NCI-H460 (cell line): ENCODE data around the gene ZNF581. TPM values are rescaled to one million over a fixed set of nuclear protein-coding genes. Genes with fewer than 3 reads are reported as not detected.
A peak's percentile ranks its signal among the peaks of the same experiment; 100 is the strongest.

Experiments used
- DNase-seq: peaks from one replicate; pipeline ENCODE4 v3.0.0-alpha.2; 2016; ENCODE audit warnings: low read depth; ENCODE audit errors: extremely low read depth
- polyA plus RNA-seq: library from polyadenylated mRNA; depleted of rRNA; stranded (reverse); fragments of >200 nt; gene quantifications from 2 replicates; pipeline ENCODE4 v1.2.3, GENCODE V29; 2014; cell fraction: nucleus; rRNA removed
- total RNA-seq: library from RNA; depleted of rRNA; stranded (reverse); fragments of >200 nt; shearing (Covaris generic); gene quantifications from 2 replicates; pipeline ENCODE4 v1.2.3, GENCODE V29; 2014; rRNA removed

Gene ZNF581
- total RNA-seq, result 12.3 and 13.6 TPM in 2 replicates
- 7.1 and 11.1 TPM in 2 replicates for polyA plus RNA-seq

GRCh38 chr19:55643003-55643886 is at the start of gene ZNF581:
Gene ZNF581, plus strand, starts transcription at chr19:55643649. Its CDS starts 923 bp downstream, at chr19:55644572.
- peak; percentile 53 for DNase-seq

GRCh38 chr19:55594996-55595545 is 48.4 kb upstream of the ZNF581 start:
- DNase-seq, result no peak

GRCh38 chr19:55596304-55596703 is 47.1 kb upstream of the ZNF581 start:
- no peak for DNase-seq

- DNase-seq, result no peak
Observed at GRCh38 chr19:55597501-55597921, 45.9 kb upstream of the ZNF581 start.

- no peak for DNase-seq
Observed at GRCh38 chr19:55598034-55598433, 45.4 kb upstream of the ZNF581 start.

- peak; percentile 89 for DNase-seq
Observed at GRCh38 chr19:55598719-55599467, 44.6 kb upstream of the ZNF581 start.

GRCh38 chr19:55599468-55599841 is 44.0 kb upstream of the ZNF581 start, which contains the start of gene FIZ1:
Gene FIZ1, minus strand, starts transcription at chr19:55599517. Its CDS starts 1,652 bp downstream, at chr19:55597865.
- peak; percentile 97 for DNase-seq

GRCh38 chr19:55599842-55600661 is 43.4 kb upstream of the ZNF581 start, which contains the start of gene ZNF524:
Gene ZNF524, plus strand, starts transcription at chr19:55600288. Its CDS starts 1,825 bp downstream, at chr19:55602113.
- DNase-seq, result peak; percentile 77

GRCh38 chr19:55600662-55601028 is 42.8 kb upstream of the ZNF581 start:
- DNase-seq, result no peak

GRCh38 chr19:55601084-55601483 is 42.4 kb upstream of the ZNF581 start:
- DNase-seq, result no peak

- no peak for DNase-seq
Observed at GRCh38 chr19:55602104-55603001, 41.1 kb upstream of the ZNF581 start.

- no peak for DNase-seq
Observed at GRCh38 chr19:55603115-55603514, 40.3 kb upstream of the ZNF581 start.

- DNase-seq, result no peak
Observed at GRCh38 chr19:55603581-55604292, 39.7 kb upstream of the ZNF581 start.

GRCh38 chr19:55605207-55605636 is 38.2 kb upstream of the ZNF581 start:
- peak; percentile 93 for DNase-seq

- DNase-seq, result peak; percentile 71
Observed at GRCh38 chr19:55605637-55606470, 37.6 kb upstream of the ZNF581 start, which contains the start of gene ZNF865. Gene ZNF865, plus strand, starts transcription at chr19:55605647. Its CDS starts 7,972 bp downstream, at chr19:55613619.

- no peak for DNase-seq
Observed at GRCh38 chr19:55606471-55606787, 37.0 kb upstream of the ZNF581 start.

- DNase-seq, result no peak
Observed at GRCh38 chr19:55606817-55607216, 36.6 kb upstream of the ZNF581 start.

- DNase-seq, result no peak
Observed at GRCh38 chr19:55609326-55609725, 34.1 kb upstream of the ZNF581 start.
